ENCODE measurements around the gene DACT3. TPM values are rescaled to one million over a fixed set of nuclear protein-coding genes. Genes with fewer than 3 reads are reported as not detected.

The DACT3 gene
- total RNA-seq, 4 donors from 2014 or later = 1.3 to 4.1 (median 2.6) TPM

DNA sequence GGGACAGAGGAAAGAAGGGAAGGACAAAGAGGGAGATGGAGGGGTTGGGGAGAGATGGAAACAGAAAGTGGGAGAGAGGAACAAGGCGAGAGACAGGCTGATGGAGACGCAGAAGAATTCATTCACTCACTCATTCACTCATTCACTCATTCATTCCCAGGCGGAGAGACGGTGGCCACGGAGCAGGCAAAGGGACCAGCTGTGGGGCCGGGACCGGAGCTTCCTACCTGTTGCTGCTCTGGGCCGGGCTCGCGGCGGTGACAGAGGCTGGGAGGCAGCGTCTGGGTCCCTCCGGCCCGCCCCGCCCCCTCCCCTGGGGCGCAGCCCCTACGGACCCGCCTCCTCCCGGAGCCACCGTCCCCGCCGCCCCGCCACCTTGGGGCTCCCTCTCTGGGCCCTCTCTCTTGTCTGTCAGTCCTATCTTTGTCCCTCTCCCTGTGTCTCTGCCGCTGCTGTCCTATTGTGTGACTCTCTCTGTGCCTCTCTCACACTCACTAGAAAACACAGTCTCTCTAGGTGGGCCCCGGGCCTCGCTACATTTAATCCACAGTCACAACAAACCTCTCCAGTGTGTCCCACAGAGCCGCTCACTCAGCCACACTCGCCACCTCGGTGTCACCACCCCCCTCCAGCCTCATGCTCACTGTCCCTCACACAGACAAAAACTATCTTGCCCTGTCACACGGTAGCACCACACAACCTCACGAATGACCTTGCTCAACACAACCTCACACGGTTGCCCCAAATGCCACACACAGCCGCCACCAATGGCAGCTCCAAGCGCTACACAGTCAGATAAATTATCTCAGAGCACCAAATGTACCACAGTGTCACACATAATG lies 24.8 kb downstream of the DACT3 start, which contains the start of gene GNG8:
Gene GNG8, minus strand, starts transcription at position 283 of the 842 bp plus-strand sequence. CDS start 1,520 bp downstream, outside the sequence.
- no peak for DNase-seq (ENCODE audit: low spot score in 2 of 2)
- H3K4me3 ChIP-seq (ENCODE audit: low read depth, poor library complexity, severe bottlenecking) = no peak within 1 kb of the TSS
- intact Hi-C loops (cut with DNase I; ENCODE audit: low total_unique reads) = no loop called here
- 32 to 35% methylated on average over 33 to 34 of the region's 34 CpGs for WGBS, 2 donors
- TF ChIP-seq, protein P1, sequence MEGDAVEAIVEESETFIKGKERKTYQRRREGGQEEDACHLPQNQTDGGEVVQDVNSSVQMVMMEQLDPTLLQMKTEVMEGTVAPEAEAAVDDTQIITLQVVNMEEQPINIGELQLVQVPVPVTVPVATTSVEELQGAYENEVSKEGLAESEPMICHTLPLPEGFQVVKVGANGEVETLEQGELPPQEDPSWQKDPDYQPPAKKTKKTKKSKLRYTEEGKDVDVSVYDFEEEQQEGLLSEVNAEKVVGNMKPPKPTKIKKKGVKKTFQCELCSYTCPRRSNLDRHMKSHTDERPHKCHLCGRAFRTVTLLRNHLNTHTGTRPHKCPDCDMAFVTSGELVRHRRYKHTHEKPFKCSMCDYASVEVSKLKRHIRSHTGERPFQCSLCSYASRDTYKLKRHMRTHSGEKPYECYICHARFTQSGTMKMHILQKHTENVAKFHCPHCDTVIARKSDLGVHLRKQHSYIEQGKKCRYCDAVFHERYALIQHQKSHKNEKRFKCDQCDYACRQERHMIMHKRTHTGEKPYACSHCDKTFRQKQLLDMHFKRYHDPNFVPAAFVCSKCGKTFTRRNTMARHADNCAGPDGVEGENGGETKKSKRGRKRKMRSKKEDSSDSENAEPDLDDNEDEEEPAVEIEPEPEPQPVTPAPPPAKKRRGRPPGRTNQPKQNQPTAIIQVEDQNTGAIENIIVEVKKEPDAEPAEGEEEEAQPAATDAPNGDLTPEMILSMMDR (IDR thresholded peaks at IDR 0.05) = no peak
- no peak for TF ChIP-seq POLR2A (IDR thresholded peaks at IDR 0.05)

DNA sequence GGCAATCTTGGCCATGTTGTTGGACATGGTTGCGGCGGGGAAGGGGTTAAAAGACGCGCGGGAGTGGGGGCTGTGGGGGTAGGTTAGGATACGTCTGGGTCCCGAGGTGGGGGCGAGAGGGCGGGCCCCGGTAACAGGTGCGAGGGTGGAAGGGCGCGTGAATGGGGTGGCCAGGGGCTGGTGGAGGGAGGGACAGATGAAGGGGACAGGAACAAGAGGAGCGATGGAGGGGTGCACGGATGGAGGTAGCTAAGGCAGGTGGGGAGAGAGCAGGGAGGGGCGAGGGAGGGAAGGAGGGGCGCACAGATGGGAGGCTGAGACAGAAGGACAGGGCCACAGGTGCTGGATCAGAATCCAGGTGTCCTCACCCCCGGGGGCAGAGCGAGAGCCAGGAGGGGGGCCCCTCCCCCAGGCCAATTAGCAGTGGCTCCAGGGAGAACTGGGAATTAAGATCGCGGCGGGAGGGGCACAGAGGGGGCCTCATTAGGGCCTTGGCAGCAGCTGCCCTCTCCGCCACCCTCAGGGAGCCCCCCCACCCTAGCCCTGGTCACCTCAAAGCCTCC lies 26.2 kb downstream of the DACT3 start:
- H3K4me3 ChIP-seq (ENCODE audit: low read depth, poor library complexity, severe bottlenecking) = no peak overlapping the region
- WGBS, 2 donors = 7% methylated on average over 23 of the region's 23 CpGs
- DNase-seq (ENCODE audit: low spot score in 2 of 2) = no peak

DNA sequence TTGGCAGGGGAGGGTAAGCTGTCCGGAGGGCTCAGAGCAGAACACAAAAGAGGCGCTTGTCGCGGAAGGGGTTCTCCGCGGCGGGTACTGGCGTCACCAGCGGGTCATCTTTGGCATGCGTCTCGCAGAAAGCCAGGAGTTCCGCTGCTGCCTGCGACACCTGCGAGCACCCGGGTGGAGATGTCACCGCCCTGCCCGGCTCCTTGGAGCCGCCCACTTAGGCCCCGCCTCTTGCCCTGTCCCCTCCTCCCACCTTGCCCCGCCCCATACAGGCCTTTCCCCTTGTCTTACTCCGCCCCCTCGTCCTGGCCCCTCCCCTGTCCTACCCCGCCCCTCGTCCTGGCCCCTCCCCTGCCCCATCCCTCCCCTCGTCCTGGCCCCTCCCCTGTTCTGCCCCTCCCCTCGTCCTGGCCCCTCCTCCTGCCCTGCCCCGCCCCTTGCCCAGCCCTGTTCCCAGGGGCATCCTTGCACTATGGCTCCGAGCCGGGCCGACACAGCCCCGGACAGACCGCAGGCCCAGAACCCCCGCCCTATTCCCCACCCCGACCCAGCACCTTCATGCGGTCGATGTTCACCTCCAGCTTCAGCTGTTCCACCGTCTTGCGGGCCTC lies 26.8 kb downstream of the DACT3 start:
- no peak overlapping the region for H3K4me3 ChIP-seq (ENCODE audit: low read depth, poor library complexity, severe bottlenecking)
- intact Hi-C loops (cut with DNase I; ENCODE audit: low total_unique reads) = no loop called here
- 1 to 9% methylated on average over 27 to 34 of the region's 38 CpGs for whole genome bisulfite sequencing, 2 donors
- DNase-seq (ENCODE audit: low spot score in 2 of 2) = peak; percentile 88 to 97
- no peak for TF ChIP-seq POLR2A (IDR thresholded peaks at IDR 0.05)
- TF ChIP-seq, protein P1 (IDR thresholded peaks at IDR 0.05) = no peak

More for the DNA sequence above, 26.2 kb downstream of the DACT3 start:
- intact Hi-C loops (cut with DNase I; ENCODE audit: low total_unique reads) = no loop called here
- TF ChIP-seq, protein P1 (IDR thresholded peaks at IDR 0.05) = no peak

DNA sequence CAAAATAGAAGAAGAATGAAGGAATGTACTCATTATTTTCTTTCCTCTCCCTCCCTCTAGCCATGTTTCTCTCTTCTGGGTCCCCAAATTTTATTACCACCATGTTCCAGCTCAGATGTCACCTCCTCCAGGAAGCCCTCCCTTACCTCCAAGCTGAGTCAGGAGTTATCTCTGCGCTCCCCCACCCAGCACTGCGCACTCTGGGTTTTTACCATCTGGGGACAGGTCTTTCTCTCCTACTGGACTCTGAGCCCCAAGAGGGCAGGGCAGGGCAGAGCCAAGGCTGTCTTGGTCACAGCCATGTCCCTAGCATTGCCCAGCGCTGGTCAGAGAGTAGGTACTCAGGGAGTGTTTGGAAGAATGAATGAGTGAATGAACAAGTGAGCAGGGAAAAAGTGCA lies 27.9 kb downstream of the DACT3 start:
- DNase-seq (ENCODE audit: low spot score in 2 of 2) = no peak
- intact Hi-C loops (cut with DNase I; ENCODE audit: low total_unique reads) = no loop called here
- 86 to 94% methylated on average over 3 of the region's 3 CpGs for WGBS, 2 donors
- no peak overlapping the region for H3K4me3 ChIP-seq (ENCODE audit: low read depth, poor library complexity, severe bottlenecking)
- TF ChIP-seq, protein P1 (IDR thresholded peaks at IDR 0.05) = no peak
- no peak for TF ChIP-seq POLR2A (IDR thresholded peaks at IDR 0.05)

DNA sequence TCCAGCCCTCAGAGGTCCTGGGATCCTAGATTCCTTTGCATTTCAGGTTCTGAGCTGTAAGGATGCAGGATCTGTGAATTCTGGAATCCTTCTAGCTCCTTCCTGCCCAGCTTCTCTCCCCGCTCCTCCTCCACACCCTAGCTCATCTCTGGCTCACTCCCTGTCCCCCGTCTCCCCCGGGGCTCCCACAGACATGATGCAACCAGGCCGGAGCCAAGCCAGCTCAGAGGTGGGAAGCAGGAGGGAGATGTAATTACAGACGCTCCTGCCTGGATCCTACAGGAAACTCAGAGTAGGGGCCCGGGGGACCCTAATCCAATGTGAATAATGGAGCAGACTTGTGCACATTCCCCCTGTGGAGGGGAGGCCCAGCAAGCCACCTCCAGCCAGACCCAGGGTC lies 29.5 kb downstream of the DACT3 start:
- intact Hi-C loops (cut with DNase I; ENCODE audit: low total_unique reads) = no loop called here
- H3K4me3 ChIP-seq (ENCODE audit: low read depth, poor library complexity, severe bottlenecking) = no peak overlapping the region
- 32 to 36% methylated on average over 6 of the region's 6 CpGs for WGBS, 2 donors
- TF ChIP-seq, protein P1 (IDR thresholded peaks at IDR 0.05) = no peak
- no peak for TF ChIP-seq POLR2A (IDR thresholded peaks at IDR 0.05)
- peak in 1 of 2 donors; percentile 92 for DNase-seq (ENCODE audit: low spot score in 2 of 2)

All from lower leg skin (tissue), 4 donors.